Stimulated activated naive CD4-positive, alpha-beta T cell (primary cell): Measurements from ENCODE around the gene HPCAL1.

ENCODE experiments used
- DNase-seq, 6 experiments: peaks; one replicate each; lab custom pipeline; 2025; lab: John Stamatoyannopoulos, UW

The HPCAL1 gene

GRCh38 chr2:10303694-10304378 is 1.1 kb downstream of the HPCAL1 start:
- DNase-seq: peak; percentile 18 to 75 (median 52)

GRCh38 chr2:10304458-10305253 is 2.0 kb downstream of the HPCAL1 start:
- DNase-seq: no peak

- peak; percentile 12 to 67 (median 50) for DNase-seq
Observed at GRCh38 chr2:10305254-10305635, 2.5 kb downstream of the HPCAL1 start.

GRCh38 chr2:10305715-10306114 is 3.0 kb downstream of the HPCAL1 start:
- DNase-seq: peak; percentile 16 to 54 (median 31)

- DNase-seq: peak in 4 of 6 experiments; percentile 12 to 30 (median 20)
Observed at GRCh38 chr2:10306901-10307463, 4.3 kb downstream of the HPCAL1 start.

- DNase-seq: no peak
Observed at GRCh38 chr2:10307561-10308156, 5.0 kb downstream of the HPCAL1 start.

GRCh38 chr2:10308866-10309265 is 6.2 kb downstream of the HPCAL1 start:
- DNase-seq: no peak

- DNase-seq: no peak
Observed at GRCh38 chr2:10309286-10309685, 6.6 kb downstream of the HPCAL1 start.

GRCh38 chr2:10310309-10310888 is 7.7 kb downstream of the HPCAL1 start:
- no peak for DNase-seq

GRCh38 chr2:10311736-10312135 is 9.0 kb downstream of the HPCAL1 start:
- no peak for DNase-seq

- DNase-seq: no peak
Observed at GRCh38 chr2:10312437-10312957, 9.8 kb downstream of the HPCAL1 start.

- no peak for DNase-seq
Observed at GRCh38 chr2:10316336-10316735, 13.6 kb downstream of the HPCAL1 start.

GRCh38 chr2:10316860-10317259 is 14.2 kb downstream of the HPCAL1 start:
- DNase-seq: no peak

GRCh38 chr2:10317646-10318045 is 14.9 kb downstream of the HPCAL1 start:
- DNase-seq: no peak

GRCh38 chr2:10318345-10318744 is 15.6 kb downstream of the HPCAL1 start:
- no peak for DNase-seq

GRCh38 chr2:10319892-10320574 is 17.3 kb downstream of the HPCAL1 start:
- no peak for DNase-seq

GRCh38 chr2:10320575-10320931 is 17.8 kb downstream of the HPCAL1 start:
- no peak for DNase-seq

- no peak for DNase-seq
Observed at GRCh38 chr2:10320933-10321332, 18.2 kb downstream of the HPCAL1 start.

GRCh38 chr2:10321622-10322021 is 18.9 kb downstream of the HPCAL1 start:
- DNase-seq: no peak

GRCh38 chr2:10322481-10322880 is 19.8 kb downstream of the HPCAL1 start:
- no peak for DNase-seq

- no peak for DNase-seq
Observed at GRCh38 chr2:10322973-10323372, 20.3 kb downstream of the HPCAL1 start.

GRCh38 chr2:10323535-10323934 is 20.8 kb downstream of the HPCAL1 start:
- no peak for DNase-seq
